H9 (cell line): ENCODE data around the gene TOB2. TPM values are rescaled to one million over a fixed set of nuclear protein-coding genes. Genes with fewer than 3 reads are reported as not detected.

ENCODE experiments used
- DNase-seq: peaks from one replicate; pipeline ENCODE4 v3.0.0-alpha.2; 2017
- H2AFZ ChIP-seq: one replicate; pipeline ENCODE4 v1.6.1; 2013; ENCODE audit warnings: mild to moderate bottlenecking, low read length, control low read depth, moderate library complexity
- H2AK5ac ChIP-seq: 2 replicates; pipeline ENCODE4 v1.6.1; 2013; ENCODE audit warnings: low read length, control low read depth, mixed read lengths; ENCODE audit not compliant: insufficient read length
- H2BK120ac ChIP-seq: one replicate; pipeline ENCODE4 v1.6.1; 2013; ENCODE audit warnings: low read depth, mild to moderate bottlenecking, low read length, control low read depth, inconsistent platforms; ENCODE audit not compliant: poor library complexity, severe bottlenecking
- H2BK12ac ChIP-seq: 2 replicates; pipeline ENCODE4 v1.6.1; 2013; ENCODE audit warnings: low read length, control low read depth, mixed read lengths, low read depth; ENCODE audit not compliant: insufficient read length
- H2BK15ac ChIP-seq: 2 replicates; pipeline ENCODE4 v1.6.1; 2013; ENCODE audit warnings: low read depth, low read length, control low read depth
- H2BK20ac ChIP-seq: one replicate; pipeline ENCODE4 v1.6.1; 2013; ENCODE audit warnings: low read depth, mild to moderate bottlenecking, low read length, control low read depth, inconsistent platforms; ENCODE audit not compliant: poor library complexity, severe bottlenecking
- H2BK5ac ChIP-seq: 2 replicates; pipeline ENCODE4 v1.6.1; 2013; ENCODE audit warnings: low read length, control low read depth, mixed read lengths; ENCODE audit not compliant: insufficient read length
- H3K14ac ChIP-seq: 2 replicates; pipeline ENCODE4 v1.6.1; 2013; ENCODE audit warnings: low read length, control low read depth; ENCODE audit not compliant: insufficient read depth
- H3K18ac ChIP-seq: 2 replicates; pipeline ENCODE4 v1.6.1; 2013; ENCODE audit warnings: low read depth, mild to moderate bottlenecking, mixed read lengths, low read length, control low read depth; ENCODE audit not compliant: insufficient read length
- H3K23ac ChIP-seq: 2 replicates; pipeline ENCODE4 v1.6.1; 2013; ENCODE audit warnings: low read length, control low read depth, mixed read lengths, low read depth; ENCODE audit not compliant: insufficient read length
- H3K23me2 ChIP-seq: 2 replicates; pipeline ENCODE4 v1.6.1; 2013; ENCODE audit warnings: low read depth, mild to moderate bottlenecking, mixed read lengths, low read length, control low read depth; ENCODE audit not compliant: insufficient read length, poor library complexity, severe bottlenecking
- H3K27ac ChIP-seq: 2 replicates; pipeline ENCODE4 v1.5.1; 2013; ENCODE audit warnings: low read length, control low read depth, mixed read lengths, low read depth; ENCODE audit not compliant: insufficient read length
- H3K27me3 ChIP-seq: 2 replicates; pipeline ENCODE4 v1.6.1; 2013; ENCODE audit warnings: low read length, control low read depth, inconsistent platforms; ENCODE audit not compliant: insufficient read depth
- H3K4ac ChIP-seq: 2 replicates; pipeline ENCODE4 v1.6.1; 2013; ENCODE audit warnings: low read depth, mild to moderate bottlenecking, control low read depth, inconsistent platforms, low read length, moderate library complexity
- H3K4me1 ChIP-seq: 2 replicates; pipeline ENCODE4 v1.6.1; 2013; ENCODE audit warnings: low read length, control low read depth, inconsistent platforms; ENCODE audit not compliant: insufficient read depth
- H3K4me2 ChIP-seq: 2 replicates; pipeline ENCODE4 v1.6.1; 2013; ENCODE audit warnings: low read length, control low read depth, mixed read lengths; ENCODE audit not compliant: insufficient read length, insufficient read depth
- H3K56ac ChIP-seq: 2 replicates; pipeline ENCODE4 v1.6.1; 2013; ENCODE audit warnings: low read depth, mild to moderate bottlenecking, mixed read lengths, low read length, control low read depth; ENCODE audit not compliant: insufficient read length
- H3K79me1 ChIP-seq: 2 replicates; pipeline ENCODE4 v1.6.1; 2013; ENCODE audit warnings: low read depth, mild to moderate bottlenecking, moderate library complexity, low read length, control low read depth, inconsistent platforms; ENCODE audit not compliant: insufficient read depth, poor library complexity, severe bottlenecking
- H3K79me2 ChIP-seq: 2 replicates; pipeline ENCODE4 v1.6.1; 2013; ENCODE audit warnings: low read length, control low read depth, inconsistent platforms; ENCODE audit not compliant: insufficient read depth
- H3K9ac ChIP-seq: 2 replicates; pipeline ENCODE4 v1.6.1; 2013; ENCODE audit warnings: low read length, control low read depth, mixed read lengths; ENCODE audit not compliant: insufficient read length; ENCODE audit errors: extremely low read depth
- H3K9me3 ChIP-seq: one replicate; pipeline ENCODE4 v1.6.1; 2013; ENCODE audit warnings: low read depth, low read length, inconsistent platforms; ENCODE audit not compliant: control insufficient read depth
- H3T11ph ChIP-seq: one replicate; pipeline ENCODE4 v1.6.1; 2013; ENCODE audit warnings: mild to moderate bottlenecking, low read length, control low read depth, inconsistent platforms
- H4K20me1 ChIP-seq: one replicate; pipeline ENCODE4 v1.6.1; 2013; ENCODE audit not compliant: control insufficient read depth, insufficient read length, insufficient read depth
- H4K5ac ChIP-seq: 2 replicates; pipeline ENCODE4 v1.6.1; 2013; ENCODE audit warnings: low read depth, mild to moderate bottlenecking, mixed read lengths, low read length, control low read depth; ENCODE audit not compliant: insufficient read length
- H4K8ac ChIP-seq: replicated peaks from 2 replicates; pipeline ENCODE4 v1.6.1; 2013; ENCODE audit warnings: low read length, control low read depth, mixed read lengths, low read depth; ENCODE audit not compliant: insufficient read length
- H4K91ac ChIP-seq: 2 replicates; pipeline ENCODE4 v1.6.1; 2013; ENCODE audit warnings: low read depth, mild to moderate bottlenecking, moderate library complexity, mixed read lengths, low read length, control low read depth; ENCODE audit not compliant: insufficient read length
- H3K27ac Mint-ChIP-seq, 3 experiments: 2 replicates in 2 of 3; 3 replicates in 1 of 3; pipeline ENCODE4 v1.8.0; 2020 to 2021; ENCODE audit warnings: mixed read lengths in 3 of 3, mild to moderate bottlenecking in 1 of 3, moderate library complexity in 1 of 3
- H3K27me3 Mint-ChIP-seq: 2 replicates; pipeline ENCODE4 v1.8.0; 2021; ENCODE audit warnings: low read depth, mild to moderate bottlenecking, moderate library complexity, mixed read lengths
- H3K36me3 Mint-ChIP-seq, 3 experiments: 2 replicates in 2 of 3; 3 replicates in 1 of 3; pipeline ENCODE4 v1.8.0; 2020 to 2021; ENCODE audit warnings: low read depth in 3 of 3, mixed read lengths in 3 of 3; ENCODE audit not compliant: insufficient read depth in 1 of 3
- H3K4me1 Mint-ChIP-seq, 2 experiments: 2 replicates each; pipeline ENCODE4 v1.8.0; 2020; ENCODE audit warnings: mixed read lengths in 2 of 2
- H3K4me3 Mint-ChIP-seq, 2 experiments: 2 replicates in 1 of 2; 3 replicates in 1 of 2; pipeline ENCODE4 v1.8.0; 2020 to 2021; ENCODE audit warnings: mild to moderate bottlenecking in 2 of 2, mixed read lengths in 2 of 2, moderate library complexity in 1 of 2
- H3K9me3 Mint-ChIP-seq, 2 experiments: 2 replicates in 1 of 2; 3 replicates in 1 of 2; pipeline ENCODE4 v1.8.0; 2020; ENCODE audit warnings: mild to moderate bottlenecking in 2 of 2, mixed read lengths in 2 of 2, moderate library complexity in 1 of 2
- CTCF ChIP-seq: fragments of 200-600 bp; sonication (generic); conservative IDR thresholded peaks from 3 replicates; pipeline ENCODE4 v1.8.0; 2021; ENCODE audit warnings: antibody characterized with exemption, mild to moderate bottlenecking
- WGBS: extraction: QIAGEN DNeasy Blood & Tissue Kit; methylation state at CpG from one replicate; pipeline ENCODE4 v1.1.7; 2013; ENCODE audit warnings: missing lambda C conversion rate, low lambda C conversion rate, mixed read lengths; ENCODE audit not compliant: insufficient read length; ENCODE audit errors: extremely low coverage; 5-methylcytosine and 5-hydroxymethylcytosine counted together
- total RNA-seq: library from RNA; stranded (reverse); gene quantifications from 2 replicates; pipeline ENCODE4 v1.2.1, GENCODE V29; 2021

The TOB2 gene
- total RNA-seq, 1 experiment from 2014 or later: 75.8 TPM

GRCh38 chr22:41444360-41445128 lies 2.1 kb downstream of the TOB2 start:
- no peak overlapping the region for H2BK15ac ChIP-seq
- Mint-ChIP-seq H3K4me1 (peaks cover 14 to 25% of the 10 kb centered on the region in 2 experiments), H3K4me3 (peak overlapping the region; percentile 96), H3K27me3 (peaks cover 2% of the 10 kb centered on the region; the same call in 1 of the 2 replicates), H3K36me3 (peaks cover 20 to 56% (median 47%) of the 10 kb centered on the region in 3 experiments), H3K27ac (peak overlapping the region; percentile 98 to 99 (median 99)), H3K9me3 (no peaks in the 10 kb centered on the region)
- H3K79me1 ChIP-seq: peaks cover 4% of the 10 kb centered on the region
- H3K23me2 ChIP-seq: peaks cover 23% of the 10 kb centered on the region
- no peak overlapping the region for H4K8ac ChIP-seq
- no peak overlapping the region for H3K4ac ChIP-seq
- no peak overlapping the region for H4K91ac ChIP-seq
- H2BK20ac ChIP-seq: no peak overlapping the region
- H3K4me2 ChIP-seq: peak overlapping the region; percentile 82
- H2BK5ac ChIP-seq: no peak overlapping the region
- H3T11ph ChIP-seq: no peak overlapping the region
- no CpG with 5 or more reads among the region's 35 CpGs for WGBS
- no peak overlapping the region for H3K56ac ChIP-seq
- H4K20me1 ChIP-seq: no peaks in the 10 kb centered on the region
- peak overlapping the region; percentile 17 for H3K27ac ChIP-seq
- no peaks in the 10 kb centered on the region; the same call in 1 of the 2 replicates for H3K4me1 ChIP-seq
- no peak overlapping the region for H3K23ac ChIP-seq
- no peaks in the 10 kb centered on the region for H3K9me3 ChIP-seq
- H2BK120ac ChIP-seq: no peak overlapping the region
- H2BK12ac ChIP-seq: no peak overlapping the region
- H3K79me2 ChIP-seq: peaks cover 24% of the 10 kb centered on the region; the same call in 1 of the 2 replicates
- DNase-seq: peak; percentile 99
- peak overlapping the region; percentile 4; the same call in 1 of the 2 replicates for H3K14ac ChIP-seq
- no peaks in the 10 kb centered on the region for H3K27me3 ChIP-seq
- H3K9ac ChIP-seq: peak overlapping the region; percentile 78
- no peak for TF ChIP-seq CTCF
- H2AK5ac ChIP-seq: no peak overlapping the region
- no peak overlapping the region for H2AFZ ChIP-seq
- no peak overlapping the region for H3K18ac ChIP-seq
- H4K5ac ChIP-seq: no peak overlapping the region
